Right ventricle myocardium superior (tissue), 1 donor: ENCODE results near the gene ENG. TPM values are rescaled to one million over a fixed set of nuclear protein-coding genes. Genes with fewer than 3 reads are reported as not detected.

Source experiments
- ATAC-seq: fragments of 200-7000 bp; cut with Tn5 transposase; one replicate; pipeline ENCODE4 v1.9.1; 2020; ENCODE audit warnings: mild to moderate bottlenecking; ENCODE audit not compliant: poor library complexity
- DNase-seq: peaks from one replicate; pipeline ENCODE4 v3.0.0-alpha.2; 2020
- intact Hi-C: fragments of 100-400 bp; cut with DNase I; formaldehyde crosslinking; loops from one replicate; pipeline ENCODE4 v1.11.2; 2022
- total RNA-seq: library from RNA; stranded (reverse); fragmentation: NEBNext Ultra II Directional; extraction: Animal tissue kit (Norgen Biotek cat#: 25700); gene quantifications from one replicate; pipeline ENCODE4 v1.2.1, GENCODE V29; 2021
- donor health status: DM: no; HTN: yes; CAD: no; lungs with severe emphysema.

The ENG gene
- total RNA-seq, 1 donor from 2014 or later = 118 TPM

DNA sequence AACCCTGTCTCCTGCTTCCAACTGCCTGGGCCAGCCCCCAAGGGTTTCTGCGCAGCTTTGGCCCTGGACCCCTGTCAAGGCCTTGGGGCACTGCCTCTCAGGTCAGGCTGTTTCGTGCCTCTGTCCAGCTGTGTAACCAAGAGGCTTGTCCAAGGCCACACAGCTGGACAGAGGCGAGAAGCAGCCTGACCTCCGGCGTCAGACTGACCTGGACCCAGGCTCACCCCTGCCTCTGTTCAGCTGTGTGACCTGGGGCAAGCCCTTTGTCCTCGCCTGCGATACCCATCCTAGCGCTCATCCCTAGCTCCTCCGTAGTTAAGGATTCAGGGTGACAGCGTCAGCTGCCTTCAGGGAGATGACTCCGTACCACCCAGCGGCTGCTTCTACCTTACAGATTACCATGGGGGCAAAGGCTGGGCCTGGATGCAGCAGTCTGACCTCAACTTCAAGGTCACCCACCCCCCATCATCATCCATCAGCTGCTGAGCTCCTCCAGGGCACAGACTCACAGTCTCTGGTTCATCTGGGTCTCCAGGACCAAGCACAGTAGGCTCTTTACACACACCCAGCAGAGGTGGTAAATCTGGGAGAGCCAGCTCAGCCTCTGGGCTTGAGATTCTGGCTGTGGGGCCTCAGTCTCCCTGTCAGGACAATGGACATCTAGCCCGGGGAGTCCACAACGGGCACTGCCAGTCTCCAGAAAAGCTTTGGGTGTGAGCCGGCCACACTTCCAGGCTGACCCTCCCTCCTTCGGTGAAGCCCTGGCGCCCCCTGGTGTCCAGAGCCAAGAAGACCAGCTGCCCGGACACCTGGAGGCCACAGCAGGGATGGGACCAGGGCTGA lies 15.1 kb upstream of the ENG start:
- intact Hi-C loops = loop anchor here (5.0 kb wide), 3 partner anchors 67 to 132 kb away; partner anchors contain the start of genes CDK9, FPGS and TOR2A
- peak; percentile 76 for ATAC-seq
- peak; percentile 93 for DNase-seq

DNA sequence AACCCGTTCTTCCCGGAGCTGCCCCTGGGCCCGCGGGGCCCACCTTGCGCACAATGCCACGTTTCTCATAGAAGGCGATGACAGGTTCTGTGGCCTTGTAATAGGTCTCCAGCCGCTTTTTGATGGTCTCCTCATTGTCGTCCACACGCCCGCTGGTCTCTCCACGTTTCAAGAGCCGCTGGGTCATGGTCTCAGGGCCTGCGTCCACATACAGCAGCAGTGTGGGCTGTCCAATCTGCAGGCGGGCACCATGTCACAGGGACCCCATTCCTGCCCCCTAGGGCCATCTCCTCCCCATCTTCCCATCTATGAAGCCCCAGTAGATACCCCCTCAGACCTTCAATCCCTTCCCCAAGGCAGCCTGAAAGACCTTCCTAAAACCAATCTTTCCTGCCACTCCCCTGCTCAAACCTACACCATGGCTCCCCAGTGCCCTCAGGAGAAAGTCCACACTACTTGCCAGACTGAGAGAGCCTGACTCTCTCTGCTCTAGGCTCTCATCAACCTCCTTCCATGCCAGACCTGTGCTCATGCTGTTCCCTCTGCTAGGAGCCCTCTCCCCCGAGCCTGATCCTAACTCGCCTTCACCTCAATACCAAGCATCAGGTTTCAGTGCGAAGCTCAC lies 13.9 kb upstream of the ENG start:
- ATAC-seq (no peak), DNase-seq (no peak)
- intact Hi-C loops = loop anchor here (5.0 kb wide), 2 partner anchors 81 to 131 kb away; partner anchors contain the start of genes CDK9 and TOR2A

DNA sequence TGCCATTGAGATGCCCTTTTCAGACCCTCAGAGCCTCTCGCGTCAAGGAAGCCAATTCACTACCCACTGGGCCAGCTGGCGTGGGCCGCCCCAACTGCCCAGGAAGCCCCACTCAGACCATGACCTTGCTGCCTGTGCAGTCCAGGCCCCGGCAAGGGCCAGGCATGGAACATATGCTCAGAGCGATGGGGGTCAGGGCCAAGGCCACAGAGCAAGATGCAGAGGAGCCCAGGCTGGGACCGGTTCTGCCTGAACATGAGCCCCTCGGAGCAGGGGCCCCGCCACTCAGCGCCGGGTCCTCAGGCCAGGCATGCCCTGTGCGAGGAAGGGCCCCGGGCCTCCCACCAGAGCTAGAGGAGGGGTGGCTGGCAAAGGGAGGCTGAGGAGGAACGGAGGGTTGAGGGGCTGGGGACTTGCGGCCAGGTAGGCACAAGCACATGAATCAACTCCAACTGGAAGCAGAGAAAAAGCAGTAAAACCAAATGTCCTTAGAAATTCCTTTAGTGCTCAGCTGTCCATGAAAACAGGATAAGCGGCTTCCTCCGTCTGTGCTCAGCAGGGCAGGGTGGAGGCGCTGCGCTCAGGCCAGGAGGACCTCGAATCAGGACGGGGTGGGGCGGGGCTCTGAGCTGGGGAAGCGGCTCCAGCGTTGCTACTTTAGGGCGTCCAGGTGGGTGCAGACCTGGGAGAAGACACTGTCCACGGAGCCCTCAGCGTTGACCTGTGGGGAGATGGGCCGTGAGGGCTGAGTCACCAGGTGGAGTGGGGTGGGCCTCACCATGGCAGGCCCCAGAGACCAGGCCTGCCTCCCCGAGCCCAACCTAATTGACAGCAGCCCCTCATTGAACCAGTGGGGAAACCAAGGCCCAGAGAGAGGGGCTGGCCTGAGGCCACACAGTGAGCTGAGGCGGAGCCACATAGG lies 13.2 kb upstream of the ENG start:
- ATAC-seq (no peak), DNase-seq (peak; percentile 71)
- intact Hi-C loops = loop anchor here (5.0 kb wide), 2 partner anchors 80 to 130 kb away; partner anchors contain the start of genes CDK9 and TOR2A

DNA sequence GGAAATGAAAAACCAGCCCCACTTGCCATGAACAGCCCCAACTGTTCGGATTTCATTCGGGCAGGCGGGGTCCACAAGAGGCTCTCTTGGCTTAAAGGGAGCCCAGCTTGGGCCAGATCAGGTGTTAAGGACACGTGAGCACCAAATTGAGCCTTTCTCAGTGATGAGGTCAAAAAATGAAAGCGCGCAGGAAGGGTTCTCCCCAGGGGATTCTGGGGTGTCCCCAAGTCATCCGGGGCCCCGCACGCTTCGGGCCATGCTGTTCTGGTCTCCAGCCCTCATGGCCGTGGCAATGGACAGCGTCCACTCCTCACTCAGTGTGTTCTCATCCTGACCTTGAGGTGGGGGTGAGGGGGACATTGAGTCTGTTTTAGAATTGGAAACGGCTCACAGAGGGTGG lies 12.1 kb upstream of the ENG start:
- intact Hi-C loops = loop anchor here (5.0 kb wide), 2 partner anchors 79 to 129 kb away; partner anchors contain the start of genes CDK9 and TOR2A
- no peak for DNase-seq
- no peak for ATAC-seq

DNA sequence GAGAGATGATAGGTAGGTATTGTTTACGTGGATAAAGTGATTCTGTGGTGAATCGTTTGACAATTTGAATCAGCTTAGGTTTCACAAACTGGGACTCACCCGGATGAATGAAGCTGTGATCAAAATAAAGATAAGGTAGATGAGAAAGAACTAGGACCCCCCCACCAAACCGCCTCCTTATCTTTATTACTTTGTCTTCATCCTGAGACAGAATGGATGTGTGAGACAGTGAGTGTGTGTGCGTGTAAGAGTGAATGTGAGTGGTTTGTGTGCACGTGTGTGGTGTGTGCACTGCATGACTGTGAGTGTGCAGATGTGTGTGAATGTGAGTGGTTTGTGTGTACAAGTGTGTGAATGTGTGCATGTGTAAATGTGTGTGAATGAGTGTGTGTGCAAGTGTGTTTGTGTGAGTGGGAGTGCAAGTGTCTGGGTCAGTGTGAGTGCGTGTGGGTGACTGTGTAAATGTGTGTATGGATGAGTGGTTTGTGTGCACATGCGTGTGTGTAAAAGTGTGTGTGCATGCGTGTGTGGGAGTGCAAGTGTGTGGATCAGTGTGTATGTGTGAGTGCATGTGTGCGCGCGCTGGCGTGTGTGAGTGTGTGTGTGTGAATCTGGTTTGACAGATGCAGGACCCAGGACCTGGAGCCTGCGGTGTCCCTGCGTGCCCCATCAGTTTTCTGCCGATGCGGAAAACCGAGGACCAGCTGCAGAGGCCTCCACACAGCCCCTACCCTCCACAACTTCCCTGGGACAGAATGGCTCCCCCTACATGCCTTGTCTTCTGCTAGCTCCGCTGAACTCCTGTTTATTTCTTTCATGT lies 11.4 kb upstream of the ENG start:
- ATAC-seq (no peak), DNase-seq (no peak)
- intact Hi-C loops = loop anchor here (5.0 kb wide), 2 partner anchors 79 to 129 kb away; partner anchors contain the start of genes CDK9 and TOR2A

DNA sequence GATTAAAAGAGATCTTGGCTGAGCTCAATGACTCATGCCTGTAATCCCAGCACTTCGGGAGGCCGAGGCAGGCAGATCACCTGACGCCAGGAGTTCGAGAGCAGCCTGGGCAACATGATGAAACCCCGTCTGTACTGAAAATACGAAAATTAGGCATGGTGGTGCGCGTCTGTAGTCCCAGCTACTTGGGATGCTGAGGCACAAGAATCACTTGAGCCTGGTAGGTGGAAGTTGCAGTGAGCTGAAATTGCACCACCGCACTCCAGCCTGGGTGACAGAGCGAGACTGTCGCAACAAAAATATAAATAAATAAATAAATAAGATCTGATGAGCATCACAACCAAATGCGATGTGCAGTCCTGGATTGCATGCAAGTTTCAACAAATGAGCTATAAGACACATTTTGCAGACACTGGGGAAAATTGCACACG lies 8.7 kb upstream of the ENG start:
- DNase-seq (no peak), ATAC-seq (no peak)
- intact Hi-C loops = no loop called here

DNA sequence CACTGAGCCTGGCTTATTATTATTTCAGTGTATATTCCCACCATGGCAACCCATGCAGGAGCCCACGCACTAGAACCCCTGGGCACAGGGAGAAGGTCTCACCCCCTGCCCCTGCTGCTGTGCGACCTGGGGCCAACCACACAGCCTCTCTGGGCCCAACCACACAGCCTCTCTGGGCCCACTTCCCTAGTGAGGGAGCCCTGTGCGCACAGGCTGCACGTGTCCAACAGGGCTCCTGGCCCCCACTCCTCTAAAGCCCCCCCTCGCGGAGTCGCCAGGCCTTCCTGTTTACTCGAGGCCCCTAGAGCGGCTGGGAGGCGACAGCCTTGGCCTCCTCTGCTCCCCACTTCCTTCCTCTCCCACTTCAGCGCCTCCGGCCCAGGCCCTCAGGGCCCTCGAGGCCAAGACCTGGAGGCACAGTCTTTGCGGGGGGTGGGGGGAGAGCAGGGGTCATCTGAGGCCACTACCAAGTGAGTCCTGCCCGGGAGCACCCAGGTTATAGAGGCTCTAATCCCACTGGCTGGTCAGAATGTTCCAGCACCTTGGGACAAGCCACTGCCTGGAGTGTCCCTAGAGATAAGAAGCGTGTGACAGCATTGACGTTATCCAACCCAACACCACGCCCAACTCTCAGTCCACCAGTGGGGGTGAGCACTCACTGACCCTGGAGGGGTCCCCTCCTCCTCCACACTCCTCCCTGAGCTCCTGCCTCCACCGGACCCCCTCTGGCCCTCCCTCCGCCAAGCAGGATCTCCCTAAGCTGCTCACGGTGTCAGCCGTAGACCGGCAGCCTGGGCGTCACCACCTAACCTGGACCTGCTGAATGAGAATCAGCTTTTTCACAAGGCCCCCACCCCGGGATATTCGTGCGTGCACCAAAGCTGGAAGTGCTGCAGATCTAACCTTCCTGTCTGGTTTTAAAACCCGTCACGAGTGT lies 7.9 kb upstream of the ENG start:
- intact Hi-C loops = no loop called here
- peak; percentile 91 for DNase-seq
- ATAC-seq = peak; percentile 76

DNA sequence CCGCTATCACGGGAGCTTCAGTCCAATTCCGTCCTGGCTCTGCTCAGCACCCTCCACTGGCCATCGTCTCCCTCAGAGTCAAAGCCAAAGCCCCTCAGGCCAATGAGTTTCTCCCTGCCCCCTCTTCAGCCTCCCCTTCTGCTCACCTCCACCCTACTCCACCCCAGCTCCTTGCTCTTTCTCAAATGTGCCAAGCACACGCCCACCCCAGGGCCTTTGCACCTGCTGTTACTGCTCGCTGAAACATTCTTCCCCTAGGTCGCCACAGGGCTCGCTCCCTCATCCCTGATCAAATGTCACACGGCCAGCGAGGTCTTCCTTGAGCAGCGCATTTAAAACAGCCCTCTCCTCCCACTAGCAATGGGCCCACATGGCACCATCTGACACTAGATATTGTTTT lies 6.3 kb upstream of the ENG start:
- intact Hi-C loops = no loop called here
- no peak for ATAC-seq
- no peak for DNase-seq

DNA sequence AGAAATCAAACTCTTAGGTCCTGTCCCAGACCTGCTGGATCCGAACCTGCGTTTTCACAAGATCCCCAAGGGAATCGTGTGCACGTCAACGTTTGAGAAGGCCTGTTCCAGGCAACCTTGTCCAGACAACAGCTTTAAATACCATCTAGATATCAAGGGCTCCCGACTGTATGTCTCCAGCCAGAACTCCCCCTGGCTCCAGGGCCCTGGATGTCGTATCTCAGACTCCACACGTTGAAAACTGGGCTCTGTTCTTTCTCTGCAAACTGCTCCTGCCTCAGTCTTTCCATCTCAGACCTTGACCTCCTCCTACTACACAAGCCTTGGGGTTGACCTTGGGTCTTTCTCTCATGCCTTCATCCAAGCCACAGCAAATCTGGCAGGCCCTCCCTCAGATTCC lies 5.8 kb upstream of the ENG start:
- intact Hi-C loops = no loop called here
- ATAC-seq = peak; percentile 29
- peak; percentile 44 for DNase-seq

DNA sequence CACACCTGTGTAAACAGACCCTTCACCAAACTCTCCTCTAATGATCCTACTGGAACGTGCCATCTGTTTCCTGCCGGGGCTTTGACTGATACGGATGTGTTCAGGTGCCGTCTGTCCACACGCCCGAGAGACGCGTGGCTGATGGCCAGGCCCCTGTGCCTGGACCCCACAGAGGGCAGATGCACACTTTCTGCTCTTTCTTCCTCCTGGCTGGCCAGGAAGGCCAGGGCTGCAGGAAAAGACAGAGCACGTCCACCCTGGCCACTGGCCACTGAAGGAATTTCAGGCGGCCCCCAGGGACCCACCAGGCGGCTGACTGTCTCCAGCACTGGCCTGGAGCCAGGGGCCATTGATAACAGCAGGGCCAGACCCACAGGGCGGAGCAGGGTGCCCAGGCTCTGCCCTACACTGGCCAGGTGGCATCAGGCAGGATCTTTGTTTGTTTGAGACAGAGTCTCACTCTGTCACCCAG lies 3.6 kb upstream of the ENG start:
- DNase-seq = peak; percentile 85
- peak; percentile 18 for ATAC-seq
- intact Hi-C loops = no loop called here

DNA sequence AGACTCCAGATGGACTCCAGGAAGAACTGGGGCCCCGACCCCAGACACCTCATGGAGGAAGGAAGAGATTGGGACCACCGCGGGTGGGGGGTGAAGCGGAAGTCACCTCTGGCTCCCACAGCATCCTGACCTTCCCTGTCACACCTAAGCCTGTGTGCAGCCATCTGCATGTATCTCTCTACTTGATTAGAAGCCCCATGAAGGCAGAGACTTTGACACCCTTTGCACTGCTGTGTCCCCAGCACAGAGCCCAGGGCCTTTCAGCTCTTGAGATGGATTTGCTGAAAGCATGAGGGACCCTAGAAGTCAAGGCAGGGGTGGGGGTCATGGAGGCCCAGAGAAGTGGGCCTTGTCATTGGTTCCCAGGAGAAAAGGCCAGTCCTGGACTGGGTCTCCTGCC lies 2.8 kb upstream of the ENG start:
- no peak for ATAC-seq
- intact Hi-C loops = no loop called here
- DNase-seq = no peak

DNA sequence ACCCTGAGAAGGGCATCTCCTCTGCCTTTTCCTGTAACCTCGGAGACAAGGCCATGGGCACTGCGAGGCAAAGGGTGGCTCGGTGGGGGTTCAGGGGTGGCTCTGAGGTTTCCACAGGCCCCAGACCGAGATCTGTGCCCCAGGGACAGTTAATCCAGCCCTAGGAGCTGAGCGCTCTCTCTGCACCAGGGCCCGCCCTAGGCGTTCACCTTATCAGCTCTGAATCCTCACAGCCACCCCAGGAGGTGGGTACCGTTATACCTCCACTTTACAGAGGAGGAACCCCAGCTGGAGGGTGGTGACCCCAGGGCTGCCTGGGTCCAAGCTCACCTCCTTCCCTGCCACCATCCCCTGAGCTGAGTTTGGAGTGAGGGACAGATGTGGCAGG lies 2.3 kb upstream of the ENG start:
- intact Hi-C loops = no loop called here
- ATAC-seq = no peak
- DNase-seq = no peak

DNA sequence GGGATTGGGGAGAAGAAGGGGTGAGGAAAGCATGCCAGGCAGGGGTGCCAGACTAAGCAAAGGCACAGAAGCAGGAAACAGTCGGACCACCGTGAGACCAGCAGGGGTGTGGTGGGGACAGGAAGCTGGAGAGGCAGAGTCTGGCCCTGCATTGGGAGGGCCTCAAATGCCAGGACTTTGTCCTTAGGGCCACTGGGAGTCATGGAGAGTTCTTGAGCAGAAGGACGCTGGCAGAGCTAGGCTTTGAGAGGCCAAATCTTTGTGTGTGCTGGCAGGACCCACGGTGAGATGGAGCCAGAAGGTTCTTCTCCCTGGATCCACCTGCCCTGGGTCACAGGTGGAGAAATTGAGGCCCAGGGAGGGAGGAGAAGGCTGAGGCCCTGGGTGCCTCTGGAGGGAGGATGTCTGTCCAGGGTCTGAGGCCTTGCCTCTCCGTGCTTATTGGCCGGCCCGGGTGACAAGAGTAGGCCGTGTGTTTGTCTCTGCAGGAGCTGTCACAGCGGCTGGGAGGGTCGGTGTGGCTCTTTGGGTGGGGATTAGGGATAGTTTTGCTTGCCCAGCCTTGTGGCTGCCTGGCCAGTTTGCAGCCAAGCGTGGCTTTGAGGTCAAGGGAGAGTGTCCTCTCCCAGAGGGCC lies 1.8 kb upstream of the ENG start:
- ATAC-seq = no peak
- DNase-seq = no peak
- intact Hi-C loops = no loop called here

DNA sequence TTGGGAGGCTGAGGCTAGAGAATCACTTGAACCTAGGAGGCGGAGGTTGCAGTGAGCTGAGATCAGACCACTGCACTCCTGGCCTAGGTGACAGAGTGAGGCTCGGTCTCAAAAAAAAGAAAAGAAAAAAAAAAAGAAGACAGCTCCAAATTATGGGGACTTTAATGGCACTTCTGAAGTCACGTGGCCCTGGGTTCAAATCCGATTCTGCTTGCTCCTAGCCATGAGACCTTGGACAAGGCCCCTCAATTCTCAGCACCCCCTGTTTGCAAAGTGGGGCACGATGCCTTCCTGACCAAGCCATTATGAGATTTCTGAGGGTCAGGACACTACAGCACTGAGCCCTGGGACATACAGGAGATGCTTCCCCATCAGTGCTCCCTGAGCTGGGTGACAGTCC lies 1.1 kb upstream of the ENG start:
- ATAC-seq (no peak), DNase-seq (no peak)
- intact Hi-C loops = no loop called here

DNA sequence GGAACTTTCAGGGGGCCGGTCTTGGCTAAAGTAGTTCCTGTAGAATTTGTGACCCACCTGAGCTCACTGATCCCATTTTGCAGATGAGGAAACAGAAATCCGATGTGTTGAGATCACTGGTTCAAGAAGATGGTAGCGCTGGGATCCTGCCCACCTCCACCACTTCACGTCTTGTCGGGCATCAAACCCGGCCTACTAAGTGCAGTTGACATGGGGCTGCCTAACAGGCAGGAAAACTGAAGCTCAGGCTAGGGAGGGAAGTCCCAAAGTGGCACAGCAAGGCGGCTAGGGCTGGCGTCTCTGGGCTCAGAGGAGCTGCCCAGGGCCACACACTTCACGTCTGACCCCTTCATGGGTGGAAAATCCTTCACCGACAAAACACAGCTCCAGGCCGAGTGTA lies 502 bp upstream of the ENG start:
- intact Hi-C loops = no loop called here
- no peak for DNase-seq
- ATAC-seq = no peak

DNA sequence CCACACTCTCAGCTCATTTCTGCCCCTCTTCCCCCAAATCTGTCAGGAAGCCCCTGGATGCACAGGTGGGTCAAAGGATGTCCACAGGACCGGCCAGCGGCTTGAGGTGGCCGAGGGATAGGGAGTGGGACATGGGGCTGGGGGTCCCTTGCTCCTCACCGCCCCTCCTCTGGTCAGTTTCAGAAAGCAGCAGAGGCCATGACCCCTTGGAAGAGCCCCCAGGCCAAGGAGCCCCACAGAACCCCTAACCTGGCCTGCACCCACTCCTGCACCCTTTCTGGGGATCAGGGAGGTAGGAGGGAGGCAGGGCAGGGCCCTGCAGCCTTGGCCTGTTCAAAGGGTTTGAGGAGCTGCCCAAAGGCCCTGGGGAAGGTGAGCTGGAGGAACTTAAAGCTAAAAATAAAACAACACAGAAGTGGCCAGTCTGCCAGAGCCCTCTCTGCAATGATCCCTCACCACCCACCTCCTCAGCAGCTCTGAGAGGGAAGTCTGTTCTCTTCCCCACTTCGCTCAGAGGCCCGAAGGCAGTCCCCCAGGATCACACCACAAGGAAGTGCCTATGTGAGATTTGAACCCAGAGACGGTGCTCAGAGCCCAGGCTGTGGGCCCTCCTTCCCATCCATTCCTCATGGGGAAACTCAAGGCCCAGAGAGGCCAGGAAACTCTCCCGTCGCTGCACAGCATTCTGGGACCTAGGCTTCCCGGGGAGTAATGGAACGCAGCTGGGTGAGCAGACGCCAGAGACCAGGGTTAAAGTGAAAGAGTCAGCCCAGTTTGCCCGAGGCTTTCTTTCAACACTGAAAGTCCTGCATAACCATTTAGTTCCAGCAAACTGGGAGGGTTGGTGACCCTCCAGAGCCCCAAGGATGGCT lies 910 bp downstream of the ENG start:
- intact Hi-C loops = no loop called here
- no peak for DNase-seq
- ATAC-seq = peak; percentile 3
